SK-N-SH (cell line): ENCODE measurements around the gene FAM222A. TPM values are rescaled to one million over a fixed set of nuclear protein-coding genes. Genes with fewer than 3 reads are reported as not detected.

Experiments
- CTCF ChIA-PET: fragments of 300-600, 350-600 bp; formaldehyde crosslinking; extraction: SDS; loops from one replicate; lab custom pipeline; 2021; lab: Yijun Ruan, JAX
- POLR2A ChIA-PET: fragments of 350-600 bp; sonication (Branson Sonifier 250); formaldehyde crosslinking; extraction: SDS; loops from one replicate; lab custom pipeline; 2020; ENCODE audit warnings: antibody characterized with exemption, inconsistent platforms; lab: Yijun Ruan, JAX
- DNase-seq: peaks from one replicate; pipeline ENCODE4 v3.0.0; 2012
- H2AFZ ChIP-seq: fragments of 200-600 bp; sonication (generic); 2 replicates; pipeline ENCODE4 v1.8.1; 2016; ENCODE audit warnings: antibody characterized with exemption, mild to moderate bottlenecking, low read depth
- H3F3A ChIP-seq: fragments of 200-600 bp; sonication (generic); replicated peaks from 2 replicates; pipeline ENCODE3; 2016; ENCODE audit warnings: antibody characterized with exemption, mild to moderate bottlenecking; ENCODE audit not compliant: insufficient read depth
- H3K27ac ChIP-seq, 2 experiments: fragments of 200-500 bp in 1 of 2; fragments of 200-600 bp in 1 of 2; sonication (Bioruptor generic) in 1 of 2; sonication (generic), shearing (Covaris generic) in 1 of 2; 2 replicates each; pipeline versions ENCODE4 v1.5.1 to v1.6.1; 2014 to 2016; ENCODE audit warnings: low read depth in 2 of 2, inconsistent platforms in 1 of 2, low read length in 1 of 2, mild to moderate bottlenecking in 1 of 2, mixed read lengths in 1 of 2
- H3K27me3 ChIP-seq: fragments of 200-600 bp; sonication (generic), shearing (Covaris generic); 2 replicates; pipeline ENCODE4 v1.6.1; 2016; ENCODE audit warnings: mixed run types; ENCODE audit not compliant: insufficient read depth
- H3K36me3 ChIP-seq, 2 experiments: fragments of 200-500 bp in 1 of 2; fragments of 200-600 bp in 1 of 2; sonication (Bioruptor generic) in 1 of 2; sonication (generic) in 1 of 2; replicated peaks in 1 of 2; 2 replicates each; pipeline versions ENCODE3 to v1.5.1; 2014 to 2016; ENCODE audit warnings: low read length in 1 of 2, mild to moderate bottlenecking in 1 of 2; ENCODE audit not compliant: insufficient read depth in 2 of 2, control insufficient read depth in 1 of 2
- H3K4me1 ChIP-seq, 2 experiments: fragments of 200-500 bp in 1 of 2; fragments of 200-600 bp in 1 of 2; sonication (Bioruptor generic) in 1 of 2; sonication (generic), shearing (Covaris generic) in 1 of 2; 2 replicates each; pipeline versions ENCODE4 v1.5.1 to v1.6.1; 2014 to 2016; ENCODE audit warnings: low read depth in 1 of 2, low read length in 1 of 2, mixed run types in 1 of 2; ENCODE audit not compliant: insufficient read depth in 2 of 2, control insufficient read depth in 1 of 2
- H3K4me2 ChIP-seq: fragments of 200-600 bp; sonication (generic), shearing (Covaris generic); 2 replicates; pipeline ENCODE4 v1.6.1; 2017; ENCODE audit warnings: mixed run types
- H3K4me3 ChIP-seq, 2 experiments: fragments of 200-500 bp in 1 of 2; fragments of 200-600 bp in 1 of 2; sonication (Bioruptor generic) in 1 of 2; sonication (generic), shearing (Covaris generic) in 1 of 2; 2 replicates each; pipeline versions ENCODE4 v1.5.1 to v1.8.1; 2014 to 2016; ENCODE audit warnings: low read depth in 2 of 2, inconsistent platforms in 1 of 2, low read length in 1 of 2, mild to moderate bottlenecking in 1 of 2, mixed read lengths in 1 of 2, moderate library complexity in 1 of 2
- H3K79me2 ChIP-seq: fragments of 200-600 bp; sonication (generic); 2 replicates; pipeline ENCODE4 v1.8.1; 2017; ENCODE audit warnings: mild to moderate bottlenecking; ENCODE audit not compliant: insufficient read depth
- H3K9ac ChIP-seq: fragments of 200-600 bp; sonication (generic); 2 replicates; pipeline ENCODE4 v1.6.1; 2017; ENCODE audit warnings: mixed run types
- H3K9me2 ChIP-seq: fragments of 200-600 bp; sonication (generic); 2 replicates; pipeline ENCODE4 v1.6.1; 2017; ENCODE audit warnings: mixed run types
- H3K9me3 ChIP-seq: fragments of 200-600 bp; sonication (generic); 2 replicates; pipeline ENCODE4 v1.6.1; 2017; ENCODE audit warnings: mixed run types, mild to moderate bottlenecking, moderate library complexity
- H4K20me1 ChIP-seq: fragments of 200-600 bp; sonication (generic); 2 replicates; pipeline ENCODE4 v1.6.1; 2017; ENCODE audit warnings: mild to moderate bottlenecking, mixed run types; ENCODE audit not compliant: insufficient read depth
- ELF1 ChIP-seq: IDR thresholded peaks from 2 replicates; pipeline ENCODE4 v1.4.0; 2012
- GABPA ChIP-seq: IDR thresholded peaks from 2 replicates; pipeline ENCODE4 v1.4.0; 2012; ENCODE audit warnings: low read depth, mild to moderate bottlenecking
- NFIC ChIP-seq: IDR thresholded peaks from 2 replicates; pipeline ENCODE4 v1.4.0; 2012; ENCODE audit warnings: borderline replicate concordance
- NRF1 ChIP-seq: IDR thresholded peaks from 2 replicates; pipeline ENCODE4 v1.6.1; 2012; ENCODE audit warnings: low read depth, mild to moderate bottlenecking, low read length
- RAD21 ChIP-seq: IDR thresholded peaks from 2 replicates; pipeline ENCODE4 v1.6.1; 2012; ENCODE audit warnings: mild to moderate bottlenecking, low read length
- REST ChIP-seq: IDR thresholded peaks from 2 replicates; pipeline ENCODE4 v1.6.1; 2012; ENCODE audit warnings: mild to moderate bottlenecking, low read depth, low read length, moderate library complexity
- RFX5 ChIP-seq: IDR thresholded peaks from 2 replicates; pipeline ENCODE4 v1.6.1; 2012; ENCODE audit warnings: mild to moderate bottlenecking, improper control_type of control experiment, low read length
- SMC3 ChIP-seq: IDR thresholded peaks from 2 replicates; pipeline ENCODE4 v1.6.1; 2012; ENCODE audit warnings: low read depth, low read length, improper control_type of control experiment
- TCF12 ChIP-seq: IDR thresholded peaks from 2 replicates; pipeline ENCODE4 v1.4.0; 2012
- WGBS: methylation state at CpG from one replicate; pipeline ENCODE4 v1.1.6; 2017; ENCODE audit warnings: low lambda C conversion rate; 5-methylcytosine and 5-hydroxymethylcytosine counted together
- polyA plus RNA-seq, 3 experiments: library from polyadenylated mRNA; depleted of rRNA; stranded (reverse); fragments of >200 nt; gene quantifications; 2 replicates each; pipeline ENCODE4 v1.2.3, GENCODE V29; 2012
- TF ChIP-seq, protein P1 (sequence below): fragments of 200-600 bp; sonication (generic); IDR thresholded peaks from 2 replicates; pipeline ENCODE4 v1.6.1; 2017; ENCODE audit warnings: antibody characterized with exemption, mild to moderate bottlenecking, moderate library complexity

FAM222A gene
- polyA plus RNA-seq, 1 of the 3 experiments (the other 2 are of a cell fraction), result 1.6 TPM

- Histone ChIP-seq H3K27me3 (no peaks in the 10 kb centered on the region), H4K20me1 (no peaks in the 10 kb centered on the region), H3K4me3 (no peak overlapping the region), H3K79me2 (no peaks in the 10 kb centered on the region), H3K4me2 (no peak overlapping the region), H3K9me3 (no peaks in the 10 kb centered on the region), H3K4me1 (peaks cover 0 to 23% of the 10 kb centered on the region in 2 experiments; a peak in 1 of 4 replicates), H3K9ac (no peak overlapping the region), H2AFZ (no peak overlapping the region), H3K9me2 (no peaks in the 10 kb centered on the region), H3K36me3 (no peaks in the 10 kb centered on the region), H3K27ac (no peak overlapping the region; a peak in 1 of 4 replicates), H3F3A (no peaks in the 10 kb centered on the region)
- TF ChIP-seq NFIC (no peak), GABPA (no peak), TCF12 (no peak), RFX5 (no peak), NRF1 (no peak), REST (no peak), RAD21 (no peak), ELF1 (no peak), SMC3 (no peak)
- TF ChIP-seq, protein P1, sequence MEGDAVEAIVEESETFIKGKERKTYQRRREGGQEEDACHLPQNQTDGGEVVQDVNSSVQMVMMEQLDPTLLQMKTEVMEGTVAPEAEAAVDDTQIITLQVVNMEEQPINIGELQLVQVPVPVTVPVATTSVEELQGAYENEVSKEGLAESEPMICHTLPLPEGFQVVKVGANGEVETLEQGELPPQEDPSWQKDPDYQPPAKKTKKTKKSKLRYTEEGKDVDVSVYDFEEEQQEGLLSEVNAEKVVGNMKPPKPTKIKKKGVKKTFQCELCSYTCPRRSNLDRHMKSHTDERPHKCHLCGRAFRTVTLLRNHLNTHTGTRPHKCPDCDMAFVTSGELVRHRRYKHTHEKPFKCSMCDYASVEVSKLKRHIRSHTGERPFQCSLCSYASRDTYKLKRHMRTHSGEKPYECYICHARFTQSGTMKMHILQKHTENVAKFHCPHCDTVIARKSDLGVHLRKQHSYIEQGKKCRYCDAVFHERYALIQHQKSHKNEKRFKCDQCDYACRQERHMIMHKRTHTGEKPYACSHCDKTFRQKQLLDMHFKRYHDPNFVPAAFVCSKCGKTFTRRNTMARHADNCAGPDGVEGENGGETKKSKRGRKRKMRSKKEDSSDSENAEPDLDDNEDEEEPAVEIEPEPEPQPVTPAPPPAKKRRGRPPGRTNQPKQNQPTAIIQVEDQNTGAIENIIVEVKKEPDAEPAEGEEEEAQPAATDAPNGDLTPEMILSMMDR, result no peak
- WGBS, result 82% methylated on average over 15 of the region's 54 CpGs
- DNase-seq, result peak; percentile 33
- POLR2A ChIA-PET, result no interaction called here
- CTCF ChIA-PET, result interaction anchor here (0.6 to 1.6 kb wide), 3 partner anchors 16 to 45 kb away, joined by 3 to 5 read pairs (median 3); no protein-coding TSS in a partner anchor
These were observed 54.6 kb downstream of the FAM222A start for GRCh38 chr12:109767991-109768900.
